Kidney epithelial cell (primary cell): Measurements from ENCODE around the gene EHD4. TPM values are rescaled to one million over a fixed set of nuclear protein-coding genes. Genes with fewer than 3 reads are reported as not detected.

Source experiments
- DNase-seq: peaks from one replicate; pipeline ENCODE4 v3.0.0-alpha.2; 2010; ENCODE audit warnings: low read depth
- H3K27me3 ChIP-seq: 2 replicates; pipeline ENCODE4 v1.6.0; 2011; ENCODE audit warnings: low read length; ENCODE audit not compliant: control insufficient read depth, insufficient read depth
- H3K36me3 ChIP-seq: 2 replicates; pipeline ENCODE4 v1.5.1; 2011; ENCODE audit warnings: low read length; ENCODE audit not compliant: control insufficient read depth, insufficient read depth
- H3K4me3 ChIP-seq: 2 replicates; pipeline ENCODE4 v1.5.1; 2011; ENCODE audit warnings: low read depth, mild to moderate bottlenecking, control low read depth, low read length
- total RNA-seq: library from RNA; depleted of rRNA; stranded (reverse); fragments of >200 nt; gene quantifications from 2 replicates; pipeline ENCODE4 v1.2.3, GENCODE V29; 2015
- TF ChIP-seq, protein P1 (sequence below): IDR thresholded peaks from 2 replicates; pipeline ENCODE4 v1.5.1; 2011; ENCODE audit warnings: mild to moderate bottlenecking, moderate library complexity, low read length, control low read depth, inconsistent platforms; ENCODE audit not compliant: insufficient read depth, poor library complexity, severe bottlenecking

EHD4 gene
- total RNA-seq: 30.1 and 33.7 TPM in 2 replicates

DNA sequence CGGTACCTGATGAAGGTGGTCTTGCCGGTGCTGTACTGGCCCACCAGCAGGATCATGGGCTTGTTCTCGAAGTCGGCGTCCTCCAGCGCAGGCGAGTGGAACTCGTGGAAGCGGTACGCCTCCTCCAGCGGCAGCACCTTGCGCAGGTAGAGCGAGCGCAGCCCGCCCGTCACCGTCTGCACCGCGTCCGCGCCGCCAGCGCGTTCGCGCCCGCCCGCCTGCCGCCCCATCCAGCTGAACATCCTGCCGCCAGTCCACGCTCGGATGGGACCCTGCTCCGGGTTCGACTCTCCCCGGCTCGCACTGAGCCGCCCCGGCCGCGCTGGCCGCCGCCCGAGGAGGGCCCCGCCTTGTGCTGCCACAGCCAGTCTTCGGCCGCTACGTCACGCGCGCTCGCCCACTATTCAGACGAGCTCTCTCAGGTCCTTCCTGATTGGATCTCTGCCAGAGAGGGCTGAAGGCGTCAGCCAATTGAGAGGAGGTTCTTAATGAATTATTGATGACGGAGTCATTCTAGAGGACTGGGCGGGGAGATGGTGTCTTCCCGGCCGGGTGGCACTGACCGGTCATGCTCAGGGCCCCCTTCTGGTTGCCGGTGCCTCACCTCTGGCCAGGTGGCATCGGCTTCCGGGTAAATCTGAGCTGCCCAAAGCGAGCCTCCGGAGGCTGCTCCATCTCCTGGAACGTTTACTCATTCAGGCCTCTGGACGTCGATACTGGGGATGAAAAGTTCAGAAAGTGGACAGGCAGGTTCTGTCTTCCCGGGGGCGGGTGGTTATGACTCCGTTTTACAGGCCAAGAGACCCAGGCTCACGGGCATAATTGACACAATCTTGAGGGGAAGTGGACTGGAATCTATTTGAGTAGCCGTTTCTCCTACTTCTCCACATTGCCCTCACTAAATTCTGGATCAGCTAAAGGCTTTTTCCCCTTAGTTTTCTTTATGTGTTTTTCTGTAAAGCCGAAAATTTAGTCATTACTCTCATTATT, at the start of gene EHD4:
TSS of gene EHD4 (minus strand) at position 305 of the 990 bp plus-strand sequence. CDS start at position 242, 63 bp downstream.
- H3K27me3 ChIP-seq: no peaks in the 10 kb centered on the region
- TF ChIP-seq, protein P1, sequence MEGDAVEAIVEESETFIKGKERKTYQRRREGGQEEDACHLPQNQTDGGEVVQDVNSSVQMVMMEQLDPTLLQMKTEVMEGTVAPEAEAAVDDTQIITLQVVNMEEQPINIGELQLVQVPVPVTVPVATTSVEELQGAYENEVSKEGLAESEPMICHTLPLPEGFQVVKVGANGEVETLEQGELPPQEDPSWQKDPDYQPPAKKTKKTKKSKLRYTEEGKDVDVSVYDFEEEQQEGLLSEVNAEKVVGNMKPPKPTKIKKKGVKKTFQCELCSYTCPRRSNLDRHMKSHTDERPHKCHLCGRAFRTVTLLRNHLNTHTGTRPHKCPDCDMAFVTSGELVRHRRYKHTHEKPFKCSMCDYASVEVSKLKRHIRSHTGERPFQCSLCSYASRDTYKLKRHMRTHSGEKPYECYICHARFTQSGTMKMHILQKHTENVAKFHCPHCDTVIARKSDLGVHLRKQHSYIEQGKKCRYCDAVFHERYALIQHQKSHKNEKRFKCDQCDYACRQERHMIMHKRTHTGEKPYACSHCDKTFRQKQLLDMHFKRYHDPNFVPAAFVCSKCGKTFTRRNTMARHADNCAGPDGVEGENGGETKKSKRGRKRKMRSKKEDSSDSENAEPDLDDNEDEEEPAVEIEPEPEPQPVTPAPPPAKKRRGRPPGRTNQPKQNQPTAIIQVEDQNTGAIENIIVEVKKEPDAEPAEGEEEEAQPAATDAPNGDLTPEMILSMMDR: peak; percentile 41
- H3K36me3 ChIP-seq: no peaks in the 10 kb centered on the region
- peak within 1 kb of the TSS; percentile 97 for H3K4me3 ChIP-seq
- peak; percentile 96 for DNase-seq

DNA sequence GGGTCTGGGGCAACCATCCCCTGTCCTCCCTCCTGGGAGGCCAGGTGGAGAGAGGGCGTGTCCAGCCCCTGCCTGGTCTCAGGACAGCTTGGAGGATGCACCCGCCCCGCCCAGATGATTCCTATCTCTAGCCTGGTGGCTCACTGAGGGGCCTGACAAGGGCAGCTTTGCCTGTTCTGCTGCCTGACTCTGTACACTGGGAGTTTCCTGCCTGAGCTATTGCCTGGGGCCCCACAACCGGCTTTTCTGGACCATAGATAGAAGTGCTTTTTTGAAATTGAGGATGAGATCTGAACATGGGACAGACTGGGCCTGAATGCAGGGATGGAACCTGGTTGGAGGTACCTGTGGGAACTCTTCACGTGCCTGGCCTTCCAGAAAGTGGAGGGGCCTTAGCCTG, 49.2 kb upstream of the EHD4 start:
- H3K27me3 ChIP-seq: peaks cover 4% of the 10 kb centered on the region
- TF ChIP-seq, protein P1: no peak
- DNase-seq: no peak
- no peak overlapping the region for H3K4me3 ChIP-seq
- H3K36me3 ChIP-seq: no peaks in the 10 kb centered on the region

DNA sequence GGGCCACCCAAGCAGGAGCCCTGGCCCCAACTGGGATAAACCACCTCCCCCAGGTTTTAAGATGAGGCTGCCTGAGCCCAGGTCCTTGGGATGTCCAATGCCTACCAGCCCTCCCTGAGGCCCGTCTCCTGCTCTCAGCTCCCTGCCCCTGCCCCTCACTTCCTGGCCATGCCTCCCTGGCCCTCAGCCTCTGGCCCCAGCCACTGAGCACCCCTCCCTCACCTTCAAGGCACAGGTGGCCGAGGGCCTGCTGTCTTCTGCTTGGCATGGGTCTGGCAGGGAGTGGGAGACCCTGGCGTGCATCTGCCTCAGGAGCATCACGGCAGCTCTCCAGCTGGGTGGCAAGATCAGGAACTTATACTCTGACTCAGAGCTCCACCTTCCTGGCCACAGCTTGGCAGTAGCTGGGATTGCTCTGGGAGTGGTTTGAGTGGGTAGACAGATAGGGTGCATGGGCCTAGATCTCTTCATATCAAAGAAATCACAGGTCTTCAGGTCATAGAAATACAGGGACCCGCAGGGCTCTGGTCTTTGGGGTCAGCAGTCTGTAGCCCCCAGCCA, 48.4 kb upstream of the EHD4 start, which contains the start of gene PLA2G4E:
TSS of gene PLA2G4E (minus strand) at position 330 of the 561 bp plus-strand sequence. CDS start at position 318, 12 bp downstream.
- Histone ChIP-seq H3K4me3 (no peak within 1 kb of the TSS), H3K36me3 (no peaks in the 10 kb centered on the region), H3K27me3 (peaks cover 4% of the 10 kb centered on the region)
- TF ChIP-seq, protein P1: no peak
- DNase-seq: no peak

DNA sequence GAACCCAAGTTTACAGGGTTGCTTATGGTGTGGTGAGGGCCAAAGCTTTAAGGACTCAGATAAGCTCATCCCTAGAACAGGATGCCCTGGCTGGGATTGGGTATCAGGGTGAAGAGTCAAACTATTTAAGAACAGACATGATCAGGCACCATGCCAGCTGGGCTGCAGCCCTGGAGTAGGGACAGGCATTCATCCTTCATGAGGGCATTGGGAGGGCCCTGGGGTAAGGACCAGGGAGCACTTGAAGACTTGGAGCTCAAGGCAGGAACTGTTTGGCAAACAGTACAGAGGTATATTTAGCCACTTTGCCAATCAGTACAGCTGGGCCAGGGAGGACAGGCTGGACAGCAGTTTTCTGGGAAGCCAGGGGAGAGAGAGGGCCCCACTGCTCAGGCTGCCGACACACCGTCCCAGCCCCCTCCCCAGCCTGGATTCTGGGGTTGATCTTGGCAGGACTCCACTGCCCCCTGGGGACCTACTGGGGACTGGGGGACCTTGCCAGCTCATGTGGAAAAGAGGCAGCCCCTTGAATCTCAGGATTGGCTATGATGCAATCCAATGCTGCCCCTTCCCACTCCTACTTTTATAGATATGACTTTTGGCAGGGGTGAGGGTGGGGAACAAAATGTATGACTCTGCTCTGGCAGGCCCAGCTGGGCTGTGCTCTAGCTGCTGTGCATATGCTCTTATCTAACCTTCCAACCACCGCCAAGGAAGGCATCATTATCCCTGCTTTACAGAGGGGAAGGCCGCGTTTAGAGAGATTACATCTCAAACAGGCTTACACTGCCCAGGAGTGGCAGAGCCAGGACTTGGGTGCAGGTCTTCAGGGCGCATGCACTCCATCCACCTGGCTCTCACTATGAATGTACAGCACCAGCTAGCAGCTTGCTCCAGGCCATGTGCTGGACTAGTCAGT, 46.2 kb upstream of the EHD4 start:
- TF ChIP-seq, protein P1: no peak
- no peaks in the 10 kb centered on the region for H3K36me3 ChIP-seq
- H3K4me3 ChIP-seq: no peak overlapping the region
- H3K27me3 ChIP-seq: peaks cover 2% of the 10 kb centered on the region
- no peak for DNase-seq

DNA sequence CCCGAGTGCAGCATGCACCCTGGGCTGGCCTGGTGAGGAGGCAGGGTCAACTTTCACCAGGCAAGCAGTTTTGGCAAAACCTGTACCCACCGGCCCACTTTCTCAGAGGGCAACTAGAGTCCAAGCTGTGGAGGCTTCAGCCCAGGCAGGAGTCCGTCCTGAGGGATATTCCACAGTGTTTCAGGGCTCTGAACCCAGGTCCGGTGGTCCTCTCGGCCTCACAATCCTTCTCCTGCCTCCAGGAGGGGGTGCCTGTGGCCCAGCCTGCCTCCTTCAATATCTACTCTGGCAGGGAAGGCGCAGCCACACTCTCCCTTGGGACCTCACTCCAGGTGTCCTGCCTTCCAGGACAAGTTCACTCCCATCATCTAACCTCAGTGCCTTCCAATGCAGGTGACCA, 44.6 kb upstream of the EHD4 start:
- no peak overlapping the region for H3K4me3 ChIP-seq
- H3K36me3 ChIP-seq: no peaks in the 10 kb centered on the region
- H3K27me3 ChIP-seq: peaks cover 2% of the 10 kb centered on the region
- TF ChIP-seq, protein P1: no peak
- no peak for DNase-seq
